GM11168 (cell line): ENCODE results near the gene DIRAS1.

Experiments
- in situ Hi-C: fragments of 300-500 bp; cut with MboI; formaldehyde crosslinking; loops from one replicate; pipeline ENCODE4 v1.12.0; 2022; ENCODE audit warnings: low sequenced_read_pairs; ENCODE audit not compliant: unreplicated experiment

DIRAS1 gene

GRCh38 chr19:2720777-2721569, at the start of gene DIRAS1:
TSS of gene DIRAS1 (minus strand) at chr19:2721372. CDS start at chr19:2717806, 3,566 bp downstream.
- in situ Hi-C loops, result no loop called here

- in situ Hi-C loops, result loop anchor here (25.0 kb wide), 1 partner anchor 308 kb away; the partner anchor contains the start of gene LMNB2
Measured at GRCh38 chr19:2770055-2771013, 49.2 kb upstream of the DIRAS1 start.

GRCh38 chr19:2769218-2769617, 48.0 kb upstream of the DIRAS1 start:
- in situ Hi-C loops, result loop anchor here (25.0 kb wide), 1 partner anchor 307 kb away; the partner anchor contains the start of gene LMNB2

- in situ Hi-C loops, result loop anchor here (25.0 kb wide), 1 partner anchor 306 kb away; the partner anchor contains the start of gene LMNB2
Measured at GRCh38 chr19:2768365-2769132, 47.4 kb upstream of the DIRAS1 start.

- in situ Hi-C loops, result loop anchor here (25.0 kb wide), 1 partner anchor 305 kb away; the partner anchor contains the start of gene LMNB2
Measured at GRCh38 chr19:2767688-2768087, 46.5 kb upstream of the DIRAS1 start.

GRCh38 chr19:2766594-2767372, 45.6 kb upstream of the DIRAS1 start:
- in situ Hi-C loops, result loop anchor here (25.0 kb wide), 1 partner anchor 304 kb away; the partner anchor contains the start of gene LMNB2

GRCh38 chr19:2765376-2765775, 44.2 kb upstream of the DIRAS1 start:
- in situ Hi-C loops, result loop anchor here (25.0 kb wide), 1 partner anchor 303 kb away; the partner anchor contains the start of gene LMNB2

GRCh38 chr19:2764945-2765344, 43.8 kb upstream of the DIRAS1 start:
- in situ Hi-C loops, result loop anchor here (25.0 kb wide), 1 partner anchor 303 kb away; the partner anchor contains the start of gene LMNB2

- in situ Hi-C loops, result loop anchor here (25.0 kb wide), 1 partner anchor 301 kb away; the partner anchor contains the start of gene LMNB2
Measured at GRCh38 chr19:2763687-2764086, 42.5 kb upstream of the DIRAS1 start.

GRCh38 chr19:2762783-2763496, 41.8 kb upstream of the DIRAS1 start:
- in situ Hi-C loops, result loop anchor here (25.0 kb wide), 1 partner anchor 301 kb away; the partner anchor contains the start of gene LMNB2

- in situ Hi-C loops, result loop anchor here (25.0 kb wide), 1 partner anchor 300 kb away; the partner anchor contains the start of gene LMNB2
Measured at GRCh38 chr19:2761876-2762782, 41.0 kb upstream of the DIRAS1 start.

GRCh38 chr19:2761309-2761677, 40.1 kb upstream of the DIRAS1 start:
- in situ Hi-C loops, result loop anchor here (25.0 kb wide), 1 partner anchor 299 kb away; the partner anchor contains the start of gene LMNB2

- in situ Hi-C loops, result loop anchor here (25.0 kb wide), 1 partner anchor 298 kb away; the partner anchor contains the start of gene LMNB2
Measured at GRCh38 chr19:2759965-2760364, 38.8 kb upstream of the DIRAS1 start.

- in situ Hi-C loops, result loop anchor here (25.0 kb wide), 1 partner anchor 297 kb away; the partner anchor contains the start of gene LMNB2
Measured at GRCh38 chr19:2759362-2759761, 38.2 kb upstream of the DIRAS1 start.

- in situ Hi-C loops, result loop anchor here (25.0 kb wide), 1 partner anchor 296 kb away; the partner anchor contains the start of gene LMNB2
Measured at GRCh38 chr19:2758601-2759313, 37.6 kb upstream of the DIRAS1 start.
